ENCODE results near the gene BCL2.

BCL2 gene

GRCh38 chr18:63229971-63230370, 89.6 kb downstream of the BCL2 start:
- no peak for DNase-seq (ENCODE audit: low spot score)
- no peak for TF ChIP-seq CTCF (IDR thresholded peaks at IDR 0.05; ENCODE audit: borderline replicate concordance, control extremely low read depth, extremely low read depth, insufficient read depth, missing control alignments)
- in situ Hi-C loops (cut with MboI; ENCODE audit: low sequenced_read_pairs, unreplicated experiment) = no loop called here

- in situ Hi-C loops (cut with MboI; ENCODE audit: low sequenced_read_pairs, unreplicated experiment) = no loop called here
- no peak for TF ChIP-seq CTCF (IDR thresholded peaks at IDR 0.05; ENCODE audit: borderline replicate concordance, control extremely low read depth, extremely low read depth, insufficient read depth, missing control alignments)
- DNase-seq (ENCODE audit: low spot score) = no peak
Observed at GRCh38 chr18:63225434-63225833, 94.1 kb downstream of the BCL2 start.

DNA sequence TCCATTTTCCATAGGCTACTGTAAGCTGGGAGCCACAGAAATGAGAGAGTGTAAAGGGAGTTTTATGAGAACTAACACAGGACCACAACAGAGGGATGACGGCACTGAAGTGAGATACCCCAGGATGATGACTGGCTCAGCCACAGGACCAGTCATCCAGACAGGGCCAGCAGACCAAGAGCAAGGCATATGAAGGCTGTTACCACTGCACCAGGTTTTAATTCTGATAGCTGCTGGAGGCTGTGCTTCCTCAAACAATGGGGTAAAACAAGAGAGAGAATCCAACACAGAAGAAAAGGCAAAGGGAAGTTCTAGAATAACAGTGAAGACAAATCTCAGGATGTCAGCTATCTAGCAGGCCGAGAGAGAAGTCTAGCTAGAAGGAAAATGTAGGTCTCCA, 94.9 kb downstream of the BCL2 start:
- TF ChIP-seq CTCF (IDR thresholded peaks at IDR 0.05; ENCODE audit: borderline replicate concordance, control extremely low read depth, extremely low read depth, insufficient read depth, missing control alignments) = no peak
- no peak for DNase-seq (ENCODE audit: low spot score)
- in situ Hi-C loops (cut with MboI; ENCODE audit: low sequenced_read_pairs, unreplicated experiment) = no loop called here

DNA sequence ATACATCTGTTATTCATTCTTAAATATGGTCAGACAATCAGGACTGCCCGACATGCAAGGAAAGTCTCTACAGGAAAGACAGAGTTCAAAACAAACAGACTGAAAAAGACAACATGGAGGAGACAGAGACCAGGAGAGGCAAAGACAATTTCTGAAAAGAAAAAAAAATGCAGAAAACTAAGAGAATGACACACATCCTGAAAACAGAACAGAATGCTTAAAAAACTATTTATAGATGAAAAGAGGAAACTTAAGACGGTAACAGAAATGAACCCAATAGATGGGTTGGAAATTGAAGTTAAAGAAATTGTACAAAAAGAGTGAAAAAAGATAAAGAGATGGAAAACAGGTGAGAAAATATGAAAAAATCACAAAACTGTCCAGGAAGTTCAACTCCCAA, 95.7 kb downstream of the BCL2 start:
- no peak for DNase-seq (ENCODE audit: low spot score)
- in situ Hi-C loops (cut with MboI; ENCODE audit: low sequenced_read_pairs, unreplicated experiment) = no loop called here
- no peak for TF ChIP-seq CTCF (IDR thresholded peaks at IDR 0.05; ENCODE audit: borderline replicate concordance, control extremely low read depth, extremely low read depth, insufficient read depth, missing control alignments)

DNA sequence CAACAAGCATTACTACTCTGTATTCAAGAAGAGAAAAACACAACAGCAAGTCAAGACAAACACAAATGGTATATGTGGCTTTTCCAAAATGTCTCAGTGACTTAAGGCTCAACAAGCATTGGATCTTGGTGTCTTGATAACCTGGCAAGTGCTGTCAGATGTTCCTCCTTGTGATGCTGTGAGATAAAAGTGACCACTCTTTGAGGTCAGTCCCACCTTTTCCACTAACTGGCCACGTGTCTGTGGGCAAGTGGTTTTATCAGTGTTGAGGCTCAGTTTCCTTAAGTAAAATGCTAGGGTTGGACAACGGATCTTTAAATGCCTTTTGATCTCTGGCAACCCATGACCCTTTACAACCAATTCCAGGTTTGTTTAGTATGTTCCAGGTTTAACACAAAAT, 98.7 kb downstream of the BCL2 start:
- DNase-seq (ENCODE audit: low spot score) = no peak
- TF ChIP-seq CTCF (IDR thresholded peaks at IDR 0.05; ENCODE audit: borderline replicate concordance, control extremely low read depth, extremely low read depth, insufficient read depth, missing control alignments) = no peak
- in situ Hi-C loops (cut with MboI; ENCODE audit: low sequenced_read_pairs, unreplicated experiment) = no loop called here

- DNase-seq (ENCODE audit: low spot score) = no peak
- TF ChIP-seq CTCF (IDR thresholded peaks at IDR 0.05; ENCODE audit: borderline replicate concordance, control extremely low read depth, extremely low read depth, insufficient read depth, missing control alignments) = no peak
- in situ Hi-C loops (cut with MboI; ENCODE audit: low sequenced_read_pairs, unreplicated experiment) = no loop called here
Observed at GRCh38 chr18:63218472-63218871, 101.1 kb downstream of the BCL2 start.
